HG03175 (cell line): ENCODE measurements around the gene POLA1.
"Not testable (repeated sequence)": the region's sequence is repeated elsewhere in the genome, so short reads cannot be mapped to it uniquely, and the experiment has no call there.

Experiments
- ATAC-seq: cut with Tn5 transposase; IDR thresholded peaks from one replicate; pipeline ENCODE4 v1.9.1; 2021; ENCODE audit warnings: mild to moderate bottlenecking, moderate library complexity; ENCODE audit not compliant: unreplicated experiment

Gene POLA1

GRCh38 chrX:24693453-24694202 is at the start of gene POLA1:
POLA1 (plus strand) TSS chrX:24693918; CDS start chrX:24693962, 44 bp downstream.
- peak; percentile 95 for ATAC-seq

DNA sequence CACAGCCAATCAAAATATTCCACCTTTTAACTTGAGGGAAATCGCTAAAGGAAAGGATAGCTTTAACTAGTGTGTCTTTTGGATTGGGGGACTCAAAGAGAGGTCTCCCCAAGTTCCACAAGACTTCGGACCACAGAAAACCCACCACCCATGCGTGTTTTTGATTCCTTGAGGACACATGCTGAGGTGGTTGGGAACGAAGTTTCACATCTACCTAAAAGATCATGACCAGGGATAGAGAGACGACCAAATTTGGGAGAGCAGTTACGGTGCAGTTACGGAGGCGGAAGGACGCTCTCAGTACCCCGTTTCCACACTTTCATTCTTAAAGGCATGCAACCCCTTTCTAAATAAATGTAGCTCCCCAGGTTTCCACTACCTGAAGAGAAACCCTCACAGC is 47.7 kb upstream of the POLA1 start:
- ATAC-seq = no peak

DNA sequence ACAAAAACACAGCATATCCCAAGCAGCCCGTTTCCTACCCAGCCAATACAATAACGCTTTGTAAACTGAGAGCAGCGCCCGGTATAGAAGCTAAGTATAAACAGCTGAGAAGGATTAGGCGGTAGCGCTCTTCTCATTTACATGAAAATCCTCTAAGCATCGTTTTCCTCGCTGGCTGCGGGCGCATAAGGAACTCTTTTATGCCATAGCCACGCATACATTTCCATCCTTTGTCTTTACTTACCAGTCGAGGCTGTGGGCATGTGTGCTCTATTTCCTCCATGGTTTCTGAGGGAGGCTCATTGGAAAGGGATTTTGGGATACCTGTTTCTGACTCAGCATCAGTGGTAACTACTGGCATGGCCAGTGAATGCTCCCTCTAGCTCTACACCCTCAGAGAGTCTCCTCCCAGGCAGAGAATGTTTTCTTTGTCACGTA is 47.0 kb upstream of the POLA1 start:
- ATAC-seq = peak; percentile 17

- ATAC-seq = peak; percentile 96
Observed at GRCh38 chrX:24647257-24648058, 46.3 kb upstream of the POLA1 start, which contains the start of gene PCYT1B. PCYT1B (minus strand) TSS chrX:24647347; CDS start chrX:24647105, 242 bp downstream.

GRCh38 chrX:24648495-24648894 is 45.2 kb upstream of the POLA1 start:
- no peak for ATAC-seq

DNA sequence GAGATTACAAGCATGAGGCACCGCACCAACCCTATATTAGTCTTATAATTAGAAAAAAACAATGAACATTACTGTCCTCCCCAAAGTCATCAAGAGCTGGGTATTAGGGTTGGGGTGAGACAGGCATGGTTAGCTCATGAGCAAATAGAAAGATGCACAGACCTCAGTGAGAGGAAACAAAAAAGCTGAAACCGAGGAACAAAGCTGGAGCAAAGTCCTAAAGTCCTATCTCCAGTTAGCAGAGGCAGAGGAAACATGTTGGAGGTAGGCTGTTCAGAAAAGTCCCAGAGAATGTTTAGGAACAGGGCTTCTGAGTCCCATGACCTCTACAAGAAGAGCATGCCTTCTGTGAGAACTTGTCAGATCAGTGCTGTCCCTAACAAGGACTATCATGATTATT is 41.9 kb upstream of the POLA1 start:
- ATAC-seq = no peak

- not testable (repeated sequence) for ATAC-seq
Observed at GRCh38 chrX:24655679-24656078, 38.0 kb upstream of the POLA1 start.

- ATAC-seq = no peak
Observed at GRCh38 chrX:24657671-24658386, 35.9 kb upstream of the POLA1 start.

DNA sequence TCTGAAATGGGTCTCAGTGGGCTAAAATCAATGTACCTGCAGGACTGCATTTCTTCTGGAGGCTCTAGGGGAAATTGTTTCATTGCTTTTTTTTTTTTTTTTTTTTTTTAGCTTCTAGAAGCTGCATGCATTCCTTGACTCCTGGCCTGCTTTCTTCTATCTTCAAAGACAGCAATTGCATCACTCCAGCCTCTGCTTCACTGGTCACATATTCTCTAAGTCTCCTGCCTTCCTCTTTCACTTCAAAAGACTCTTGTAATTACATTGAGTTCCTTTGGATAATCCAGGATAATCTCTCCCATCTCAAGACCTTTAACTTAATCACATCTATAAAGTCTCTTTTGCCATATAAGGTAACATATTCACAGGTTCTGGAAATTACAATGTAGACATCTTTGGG is 35.3 kb upstream of the POLA1 start:
- no peak for ATAC-seq

DNA sequence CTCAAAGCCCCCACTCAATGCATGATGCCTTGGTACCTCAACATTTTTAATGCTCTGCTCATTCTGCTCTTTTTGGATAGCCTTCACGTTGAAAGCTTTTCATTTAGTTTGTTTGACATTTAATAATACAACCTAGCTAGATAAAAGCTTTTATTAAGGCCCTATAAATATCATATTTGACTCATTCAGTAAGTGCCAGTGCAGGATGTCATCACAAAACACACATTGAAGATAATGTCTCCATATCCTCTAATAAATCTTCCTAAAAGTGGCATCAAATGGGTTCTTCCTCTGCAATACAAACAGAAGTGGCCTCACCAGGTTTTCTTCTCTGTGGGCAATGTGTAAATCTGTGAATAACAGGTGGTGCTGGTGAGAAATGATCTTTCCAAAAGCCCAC is 34.6 kb upstream of the POLA1 start:
- ATAC-seq = no peak

DNA sequence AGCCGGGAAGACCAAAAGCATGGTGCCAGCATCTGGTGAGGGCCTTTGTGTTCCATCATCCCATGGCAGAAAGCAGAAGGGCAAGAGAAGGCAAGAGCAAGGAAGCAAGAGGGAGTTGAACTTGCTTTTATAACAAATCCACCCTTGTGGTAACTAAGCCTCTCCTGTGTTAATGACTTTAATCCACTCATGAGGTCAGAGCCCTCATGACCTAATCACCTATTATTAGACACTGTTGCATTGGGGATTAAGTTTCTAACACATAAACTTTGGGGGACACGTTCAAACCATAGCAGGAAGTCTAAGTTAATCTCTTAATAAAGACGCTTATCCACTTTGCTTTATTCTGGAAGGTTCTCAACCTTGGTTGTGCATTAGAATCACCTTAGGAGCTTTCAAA is 34.1 kb upstream of the POLA1 start:
- ATAC-seq = no peak

- ATAC-seq = no peak
Observed at GRCh38 chrX:24661292-24661691, 32.4 kb upstream of the POLA1 start.

GRCh38 chrX:24662352-24662751 is 31.4 kb upstream of the POLA1 start:
- ATAC-seq = no peak

DNA sequence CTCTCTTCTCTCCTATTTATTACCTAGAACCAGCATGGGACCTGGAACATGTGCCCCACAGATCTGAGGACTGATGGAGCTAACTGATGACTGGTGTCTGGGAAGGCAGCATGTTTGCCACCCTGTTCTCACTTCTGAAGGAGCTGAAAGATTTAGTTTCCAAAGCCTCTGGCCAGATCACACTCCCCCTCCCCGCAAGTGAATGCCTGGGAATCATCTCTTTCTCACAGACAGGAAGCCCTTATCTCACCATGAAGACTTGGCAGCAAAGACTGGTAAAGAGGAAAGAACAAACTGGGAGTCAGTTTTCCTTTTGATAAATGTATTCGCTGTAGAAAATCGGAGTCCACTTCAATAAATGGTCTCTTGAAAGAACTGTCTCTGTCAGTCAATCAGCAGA is 25.6 kb upstream of the POLA1 start:
- ATAC-seq = no peak

GRCh38 chrX:24672701-24673190 is 21.0 kb upstream of the POLA1 start:
- no peak for ATAC-seq

DNA sequence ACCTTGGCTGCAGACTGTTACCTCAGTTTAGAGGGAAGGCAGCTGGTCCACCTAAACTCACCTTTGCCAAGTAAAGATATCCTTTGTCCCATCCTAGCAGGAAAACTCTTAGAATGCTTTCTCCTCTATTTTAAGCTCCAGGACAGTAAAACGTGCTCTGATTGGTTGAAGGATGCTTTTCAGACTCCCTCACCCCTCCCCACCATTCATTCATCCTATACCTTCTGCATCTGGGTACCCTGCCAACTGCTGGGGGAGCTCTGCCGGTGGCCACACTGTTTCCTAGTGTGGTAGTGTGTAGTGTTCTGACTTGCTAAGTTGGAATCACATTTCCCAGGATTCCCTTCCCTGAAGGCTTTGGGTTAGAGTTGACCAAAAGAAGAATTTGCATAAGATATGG is 20.3 kb upstream of the POLA1 start:
- no peak for ATAC-seq

- no peak for ATAC-seq
Observed at GRCh38 chrX:24676403-24677024, 17.2 kb upstream of the POLA1 start.

- ATAC-seq = no peak
Observed at GRCh38 chrX:24682739-24683432, 10.8 kb upstream of the POLA1 start.

DNA sequence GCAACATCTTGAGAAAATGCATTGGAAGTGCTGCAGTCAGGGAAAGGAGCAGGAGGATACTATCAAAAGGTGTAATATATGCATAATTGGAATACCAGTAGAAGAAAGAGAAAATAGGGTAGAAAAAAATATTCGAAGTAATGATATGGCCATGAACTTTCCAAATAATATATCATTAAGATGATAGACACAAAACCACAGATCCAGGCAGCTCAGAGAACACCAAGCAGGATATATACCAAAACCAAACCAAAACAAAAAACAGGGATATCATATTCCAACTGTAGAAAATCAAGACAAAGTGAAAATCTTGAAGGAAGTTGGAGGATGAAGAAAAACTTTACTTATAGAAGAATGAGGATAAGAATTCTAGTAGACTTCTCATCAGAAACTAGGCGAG is 9.7 kb upstream of the POLA1 start:
- no peak for ATAC-seq

DNA sequence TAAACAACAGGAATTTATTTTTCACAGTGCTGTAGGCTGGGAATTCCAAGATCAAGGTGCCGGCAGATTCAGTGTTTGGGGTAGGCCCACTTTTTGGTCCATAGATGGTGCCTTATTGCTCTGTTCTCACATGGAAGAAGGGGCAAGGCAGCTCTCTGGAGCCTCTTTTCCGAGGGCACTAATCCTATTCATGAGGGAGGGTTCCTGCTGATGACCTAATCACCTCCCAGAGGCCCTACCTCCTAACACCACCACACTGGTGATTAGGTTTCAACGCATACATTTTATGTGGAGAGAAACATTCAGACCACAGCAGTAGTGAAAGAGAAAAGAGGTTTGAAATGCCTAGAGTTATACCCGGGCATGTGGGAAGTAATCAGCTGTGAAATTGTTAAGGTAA is 1.4 kb upstream of the POLA1 start:
- ATAC-seq = no peak
